ENCODE data around the gene SDS.

DNA sequence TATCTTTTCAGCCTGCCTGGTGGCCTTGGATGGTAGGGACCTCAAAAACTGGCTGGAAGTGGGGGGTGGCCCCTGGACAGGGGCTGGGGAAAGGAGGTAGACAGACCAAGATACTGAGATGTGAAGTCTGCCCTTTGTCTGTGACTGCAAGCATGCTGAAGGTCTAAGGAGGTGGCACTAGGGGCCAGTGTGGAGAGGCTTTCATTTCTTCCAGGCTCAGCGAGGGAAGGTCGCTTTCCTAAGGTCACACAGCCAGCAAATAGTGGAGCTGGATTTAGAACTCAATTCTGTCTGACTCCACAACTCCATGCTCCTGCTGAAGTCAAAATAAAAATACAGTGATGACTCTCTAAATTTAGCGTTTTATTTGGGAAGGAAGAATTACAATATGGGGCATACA, 56.6 kb downstream of the SDS start:
- TF ChIP-seq, protein P1, sequence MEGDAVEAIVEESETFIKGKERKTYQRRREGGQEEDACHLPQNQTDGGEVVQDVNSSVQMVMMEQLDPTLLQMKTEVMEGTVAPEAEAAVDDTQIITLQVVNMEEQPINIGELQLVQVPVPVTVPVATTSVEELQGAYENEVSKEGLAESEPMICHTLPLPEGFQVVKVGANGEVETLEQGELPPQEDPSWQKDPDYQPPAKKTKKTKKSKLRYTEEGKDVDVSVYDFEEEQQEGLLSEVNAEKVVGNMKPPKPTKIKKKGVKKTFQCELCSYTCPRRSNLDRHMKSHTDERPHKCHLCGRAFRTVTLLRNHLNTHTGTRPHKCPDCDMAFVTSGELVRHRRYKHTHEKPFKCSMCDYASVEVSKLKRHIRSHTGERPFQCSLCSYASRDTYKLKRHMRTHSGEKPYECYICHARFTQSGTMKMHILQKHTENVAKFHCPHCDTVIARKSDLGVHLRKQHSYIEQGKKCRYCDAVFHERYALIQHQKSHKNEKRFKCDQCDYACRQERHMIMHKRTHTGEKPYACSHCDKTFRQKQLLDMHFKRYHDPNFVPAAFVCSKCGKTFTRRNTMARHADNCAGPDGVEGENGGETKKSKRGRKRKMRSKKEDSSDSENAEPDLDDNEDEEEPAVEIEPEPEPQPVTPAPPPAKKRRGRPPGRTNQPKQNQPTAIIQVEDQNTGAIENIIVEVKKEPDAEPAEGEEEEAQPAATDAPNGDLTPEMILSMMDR (conservative IDR thresholded peaks at IDR 0.05 in 1 of 2, IDR thresholded peaks at IDR 0.05 in 1 of 2; ENCODE audit: extremely low read depth in 1 of 2, insufficient read depth in 1 of 2, low read depth in 1 of 2, low read length in 2 of 2) = no peak
- no peak for TF ChIP-seq EZH2 (IDR thresholded peaks at IDR 0.05; ENCODE audit: borderline replicate concordance, low read length)
